Inferior parietal cortex (tissue), 1 donor: ENCODE data around the gene JPH4.
"Not testable (repeated sequence)": the region's sequence is repeated elsewhere in the genome, so short reads cannot be mapped to it uniquely, and the experiment has no call there.

Experiments used
- DNase-seq: peaks from one replicate; pipeline ENCODE4 v3.0.0-alpha.2; 2016; ENCODE audit errors: extremely low spot score

JPH4 gene

DNA sequence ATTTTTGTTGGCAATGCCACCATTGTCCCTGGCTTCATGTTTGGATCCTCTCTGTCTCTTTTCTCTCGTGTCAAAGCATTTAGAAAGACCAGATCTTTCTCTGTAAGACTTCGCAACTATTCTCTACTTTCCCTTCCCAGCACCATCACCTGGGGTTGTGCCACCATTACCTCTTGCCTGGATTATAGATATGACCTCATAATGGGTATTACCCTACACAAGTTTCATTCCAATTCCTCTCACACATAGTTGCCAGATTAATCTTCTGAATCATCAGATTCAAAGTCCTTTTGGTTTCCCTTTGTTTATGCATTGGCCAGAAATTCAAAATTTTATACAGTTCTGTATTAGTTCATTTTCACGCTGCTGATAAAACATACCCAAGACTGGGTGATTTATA, 30.4 kb upstream of the JPH4 start:
- DNase-seq = no peak

DNA sequence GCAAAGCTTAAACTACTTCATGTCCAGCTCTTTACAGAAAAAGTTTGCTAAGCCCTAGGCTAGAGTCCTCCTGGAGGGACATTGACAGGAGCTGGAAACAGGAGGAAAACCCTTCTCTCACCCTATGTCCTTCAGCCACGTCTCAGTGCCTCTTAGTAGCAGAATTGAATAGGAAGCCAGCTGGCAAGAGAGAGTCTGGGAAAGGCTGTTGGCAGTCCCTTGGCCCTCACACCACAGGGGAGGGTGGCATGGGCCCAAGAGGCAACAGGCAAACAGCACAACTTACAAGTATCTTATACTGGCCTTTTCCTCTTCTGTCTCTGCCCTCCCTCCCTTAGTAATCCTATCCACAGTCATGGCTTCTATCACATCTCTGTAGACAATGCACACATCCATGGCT, 29.9 kb upstream of the JPH4 start:
- no peak for DNase-seq

- no peak for DNase-seq
These were observed 27.5 kb upstream of the JPH4 start for GRCh38 chr14:23605931-23606585.

DNA sequence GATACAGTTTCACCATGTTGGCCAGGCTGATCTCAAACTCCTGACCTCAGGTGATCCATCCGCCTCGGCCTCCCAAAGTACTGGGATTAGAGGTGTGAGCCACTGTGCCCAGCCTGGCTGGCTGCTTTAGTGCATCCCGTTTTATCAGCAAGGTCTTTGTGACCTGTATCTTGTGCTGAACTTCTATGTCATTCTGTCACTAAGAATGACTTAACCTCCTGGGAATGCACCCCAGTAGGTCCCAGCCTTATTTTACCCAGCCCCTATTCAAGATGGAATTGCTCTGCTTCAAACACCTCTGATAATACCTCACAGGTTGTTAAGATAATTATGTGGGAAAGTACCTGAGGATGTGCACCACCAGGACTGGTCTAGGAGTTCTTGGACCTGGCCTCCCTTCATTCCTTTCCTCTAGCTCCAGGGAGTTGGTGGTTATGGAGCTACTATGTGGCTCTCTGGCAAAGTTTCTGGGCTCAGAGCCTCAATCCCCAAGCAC, 26.1 kb upstream of the JPH4 start:
- no peak for DNase-seq

- DNase-seq = no peak
These were observed 25.6 kb upstream of the JPH4 start for GRCh38 chr14:23604148-23604547.

DNA sequence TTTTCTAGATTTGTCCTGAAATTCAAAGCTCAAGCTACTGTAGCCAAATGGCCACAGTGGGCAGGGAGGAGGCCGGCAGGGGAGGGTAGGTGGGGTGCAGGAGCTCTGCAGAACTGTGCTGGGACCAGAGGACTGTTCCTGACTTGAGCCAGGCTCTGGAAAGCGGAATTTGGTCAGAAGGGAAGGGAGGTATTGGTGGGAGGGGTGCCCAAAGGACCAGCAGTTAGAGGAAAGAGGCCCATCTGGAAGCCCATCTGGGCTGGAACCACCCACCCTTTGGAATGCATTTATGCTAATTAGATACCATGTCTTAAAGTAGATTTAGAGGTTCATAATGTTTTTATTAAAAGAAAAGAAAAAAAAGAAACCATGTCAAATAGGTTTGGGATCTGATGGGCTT, 24.5 kb upstream of the JPH4 start:
- DNase-seq = no peak

- DNase-seq = no peak
These were observed 23.8 kb upstream of the JPH4 start for GRCh38 chr14:23602181-23603095.

GRCh38 chr14:23601845-23602180, 23.2 kb upstream of the JPH4 start:
- no peak for DNase-seq

- no peak for DNase-seq
These were observed 22.8 kb upstream of the JPH4 start for GRCh38 chr14:23601424-23601823.

DNA sequence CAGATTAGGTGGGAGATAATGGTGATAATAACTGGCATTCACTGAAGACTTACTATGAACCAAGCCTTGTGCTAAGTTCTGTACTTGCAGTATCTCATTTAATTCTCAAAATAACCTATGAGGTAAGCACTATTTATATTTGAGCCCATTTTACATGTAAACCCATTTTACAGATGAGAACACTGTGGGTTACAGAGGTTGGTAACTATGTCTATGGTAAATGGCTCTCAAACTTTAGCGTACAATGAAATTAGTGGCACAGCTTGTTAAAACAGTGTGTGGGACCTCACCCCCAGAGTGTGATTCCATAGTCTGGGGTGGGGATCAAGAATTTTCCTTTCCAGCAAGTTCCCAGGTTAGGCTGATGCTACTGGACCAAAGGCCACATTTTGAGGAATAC, 22.2 kb upstream of the JPH4 start:
- no peak for DNase-seq

DNA sequence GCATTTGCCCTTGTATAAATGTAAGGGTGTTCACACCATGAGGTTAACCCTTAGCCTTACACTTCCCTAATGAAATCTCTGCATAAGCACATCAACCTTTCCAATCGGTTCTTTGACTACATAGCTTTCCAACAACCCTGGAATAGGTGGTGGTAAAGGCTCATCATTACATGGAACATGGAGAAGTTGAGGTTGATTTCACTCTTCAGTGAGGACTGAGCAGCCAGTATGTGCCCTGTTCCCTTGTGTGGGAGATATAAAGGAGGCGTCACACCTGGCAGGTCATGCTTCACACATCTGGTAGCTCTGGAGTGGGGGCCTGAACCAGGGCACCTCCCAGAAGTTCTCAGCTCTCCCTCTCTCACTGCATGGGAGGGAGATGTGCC, 21.7 kb upstream of the JPH4 start:
- DNase-seq = no peak

- DNase-seq = not testable (repeated sequence)
These were observed 15.6 kb upstream of the JPH4 start for GRCh38 chr14:23594191-23594590.

DNA sequence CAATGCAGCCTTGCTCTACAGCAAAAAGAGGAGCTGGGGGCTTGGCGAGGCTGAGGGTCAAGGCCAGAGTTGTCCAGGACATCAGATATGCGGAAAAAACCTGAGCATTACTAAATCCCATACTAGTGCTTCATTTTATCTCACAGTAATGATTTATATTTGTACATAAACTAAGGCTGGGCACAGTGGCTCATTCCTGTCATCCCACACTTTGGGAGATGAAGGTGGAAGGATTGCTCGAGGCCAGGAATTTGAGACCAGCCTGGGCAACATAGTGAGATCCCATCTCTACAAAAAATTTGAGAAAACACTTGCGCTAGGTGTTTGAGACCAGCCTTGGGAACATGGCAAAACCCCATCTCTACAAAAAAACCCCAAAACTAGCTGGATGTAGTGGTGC, 11.6 kb upstream of the JPH4 start:
- no peak for DNase-seq

- DNase-seq = no peak
These were observed 11.0 kb upstream of the JPH4 start for GRCh38 chr14:23589606-23590005.

GRCh38 chr14:23588884-23589598, 10.5 kb upstream of the JPH4 start:
- DNase-seq = peak; percentile 81

DNA sequence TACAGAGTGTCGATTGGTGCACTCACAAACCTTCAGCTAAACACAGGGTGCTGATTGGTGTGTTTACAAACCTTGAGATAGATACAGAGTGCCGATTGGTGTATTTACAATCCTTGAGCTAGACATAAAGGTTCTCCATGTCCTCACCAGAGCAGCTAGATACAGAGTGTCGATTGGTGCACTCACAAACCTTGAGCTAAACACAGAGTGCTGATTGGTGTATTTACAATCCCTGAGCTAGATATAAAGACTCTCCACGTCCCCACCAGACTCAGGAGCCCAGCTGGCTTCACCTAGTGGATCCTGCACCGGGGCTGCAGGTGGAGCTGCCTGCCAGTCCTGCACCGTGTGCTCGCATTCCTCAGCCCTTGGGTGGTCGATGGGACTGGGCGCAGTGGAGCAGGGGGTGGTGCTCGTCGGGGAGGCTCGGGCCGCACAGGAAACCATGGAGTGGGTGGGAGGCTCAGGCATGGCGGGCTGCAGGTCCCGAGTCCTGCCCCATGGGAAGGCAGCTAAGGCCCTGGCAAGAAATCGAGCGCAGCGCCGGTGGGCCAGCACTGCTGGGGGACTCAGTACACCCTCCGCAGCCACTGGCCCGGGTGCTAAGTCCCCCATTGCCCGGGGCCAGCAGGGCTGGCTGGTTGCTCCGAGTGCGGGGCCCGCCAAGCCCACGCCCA, 6.1 kb upstream of the JPH4 start:
- DNase-seq = not testable (repeated sequence)

- DNase-seq = not testable (repeated sequence)
These were observed 5.4 kb upstream of the JPH4 start for GRCh38 chr14:23583761-23584526.

DNA sequence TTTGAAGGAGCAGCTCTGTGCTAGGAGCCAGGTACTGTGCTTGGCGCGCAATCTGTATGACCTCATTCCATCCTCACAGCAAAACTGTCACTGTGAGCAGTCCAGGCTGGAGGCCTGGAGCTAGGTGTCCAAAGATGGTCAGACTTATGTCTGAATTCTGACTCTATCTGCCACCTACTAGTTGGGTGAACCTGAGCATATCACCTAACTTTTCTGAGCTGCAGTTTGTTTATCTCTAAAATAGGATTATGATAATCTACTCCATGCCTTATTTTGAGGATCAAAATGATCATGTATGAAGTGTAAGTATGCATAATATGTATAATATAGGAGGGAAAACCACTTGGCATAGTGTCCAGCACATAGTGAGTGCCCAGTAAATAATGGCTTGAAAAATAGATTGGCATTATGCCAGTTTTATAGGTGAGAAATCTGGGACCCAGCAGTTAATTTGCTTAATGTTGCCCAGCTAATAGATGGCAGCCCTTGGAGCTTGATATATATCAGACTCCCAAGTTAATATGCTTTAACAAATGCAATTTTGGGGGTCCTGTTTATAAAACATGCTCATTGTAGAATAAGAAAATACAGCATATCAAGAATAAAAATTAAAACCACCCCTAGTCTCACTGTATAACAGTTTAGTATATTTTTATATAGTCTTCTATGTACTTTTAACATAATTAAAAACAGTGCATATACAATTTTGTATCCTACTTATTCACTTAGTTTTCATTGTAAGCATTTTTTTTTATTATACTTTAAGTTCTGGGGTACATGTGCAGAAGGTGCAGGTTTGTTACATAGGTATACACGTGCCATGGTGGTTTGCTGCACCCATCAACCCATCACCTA, 4.5 kb upstream of the JPH4 start:
- no peak for DNase-seq

GRCh38 chr14:23580948-23581281, 2.3 kb upstream of the JPH4 start:
- DNase-seq = no peak

- no peak for DNase-seq
These were observed 1.7 kb upstream of the JPH4 start for GRCh38 chr14:23580152-23580926.
